ENCODE results near the gene FBLN7.
"Not testable (repeated sequence)": the region's sequence is repeated elsewhere in the genome, so short reads cannot be mapped to it uniquely, and the experiment has no call there.

FBLN7 gene

GRCh38 chr2:112187805-112188596 lies 49.8 kb downstream of the FBLN7 start:
- DNase-seq: peak; percentile 82

GRCh38 chr2:112189001-112189556 lies 50.9 kb downstream of the FBLN7 start:
- no peak for DNase-seq

DNA sequence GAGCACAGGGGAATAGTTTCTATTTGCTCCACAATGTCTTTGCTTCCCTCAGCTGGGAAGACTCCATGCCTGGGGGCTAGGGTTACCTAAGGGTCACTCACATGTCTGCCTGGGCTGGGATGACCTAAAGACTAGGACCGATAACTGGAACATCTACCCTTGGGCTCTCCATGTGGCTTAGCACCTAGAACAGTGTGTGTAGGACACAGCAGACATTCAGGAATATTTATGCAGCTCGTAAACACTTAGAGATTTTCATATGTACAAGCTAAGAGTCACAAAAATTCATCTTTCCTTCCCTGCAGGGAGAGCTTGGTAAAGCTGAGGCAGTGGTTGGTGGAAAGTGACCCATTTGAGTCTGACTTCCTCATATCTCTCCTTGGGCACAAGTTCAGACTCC lies 55.8 kb downstream of the FBLN7 start:
- DNase-seq: no peak

DNA sequence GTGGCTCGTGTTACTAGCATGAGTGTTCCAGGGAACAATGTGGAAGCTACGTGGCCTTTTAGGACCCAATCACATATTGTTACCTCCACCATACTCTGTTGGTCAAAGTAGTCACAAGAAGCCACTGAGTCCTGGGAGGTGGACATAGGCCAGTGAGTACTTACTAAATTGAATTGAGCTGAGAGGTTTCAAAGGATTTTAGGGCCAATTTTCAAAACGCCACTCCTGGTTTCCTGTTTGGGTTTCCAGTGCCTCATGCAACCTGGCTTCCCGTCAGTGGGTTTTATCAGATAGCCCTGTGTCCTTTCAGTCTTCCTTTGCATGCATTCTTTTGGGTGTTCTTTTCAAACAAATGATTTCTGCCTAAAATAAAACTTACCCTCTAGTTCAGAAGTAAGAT lies 56.3 kb downstream of the FBLN7 start:
- DNase-seq: no peak

DNA sequence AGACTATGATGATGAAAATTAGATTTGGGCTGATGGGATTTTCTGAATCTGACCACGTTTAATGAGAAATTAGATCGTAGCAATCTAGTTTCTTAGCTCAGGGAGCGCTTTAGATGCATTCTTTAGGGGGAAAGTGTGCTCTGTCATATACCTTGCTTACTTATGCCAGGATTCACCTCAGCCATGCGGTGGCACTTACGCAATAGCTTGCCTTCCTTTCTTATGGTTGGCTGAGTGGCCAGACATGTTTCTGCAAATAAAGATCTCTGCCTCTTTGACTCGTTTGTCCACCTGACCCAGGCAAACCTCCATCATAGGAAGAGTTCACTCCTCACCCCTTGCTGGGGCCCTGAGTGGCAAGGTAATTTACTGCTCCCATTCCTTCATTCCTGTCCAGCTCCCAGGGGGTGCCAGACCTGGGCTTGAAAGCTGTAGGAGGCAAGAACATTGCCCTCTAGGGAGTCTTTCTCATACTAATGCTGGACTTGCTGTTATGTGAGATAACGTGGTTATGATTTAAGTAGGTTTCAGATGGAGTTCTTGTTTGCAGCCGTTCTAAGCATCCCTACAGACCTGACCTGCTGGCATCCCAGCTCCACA lies 57.1 kb downstream of the FBLN7 start:
- no peak for DNase-seq

DNA sequence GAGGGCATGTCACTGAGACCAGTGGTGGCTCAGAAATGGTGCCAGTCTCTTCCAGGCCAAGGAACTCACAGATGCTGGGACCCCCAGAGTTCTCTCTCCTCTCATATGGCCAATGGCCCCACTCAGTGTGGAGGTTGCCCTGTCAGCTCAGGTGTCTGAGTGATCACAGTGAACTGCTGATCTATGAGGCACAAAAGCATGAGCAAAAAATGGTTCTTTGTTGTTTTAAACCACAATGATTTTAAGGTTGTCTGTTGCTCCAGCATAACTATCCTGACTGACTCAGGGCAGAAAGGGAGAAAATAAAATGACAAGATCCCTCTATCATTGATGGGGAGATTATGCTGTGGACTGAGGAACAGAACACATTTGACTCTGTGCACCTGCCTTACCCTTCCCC lies 57.8 kb downstream of the FBLN7 start:
- no peak for DNase-seq

DNA sequence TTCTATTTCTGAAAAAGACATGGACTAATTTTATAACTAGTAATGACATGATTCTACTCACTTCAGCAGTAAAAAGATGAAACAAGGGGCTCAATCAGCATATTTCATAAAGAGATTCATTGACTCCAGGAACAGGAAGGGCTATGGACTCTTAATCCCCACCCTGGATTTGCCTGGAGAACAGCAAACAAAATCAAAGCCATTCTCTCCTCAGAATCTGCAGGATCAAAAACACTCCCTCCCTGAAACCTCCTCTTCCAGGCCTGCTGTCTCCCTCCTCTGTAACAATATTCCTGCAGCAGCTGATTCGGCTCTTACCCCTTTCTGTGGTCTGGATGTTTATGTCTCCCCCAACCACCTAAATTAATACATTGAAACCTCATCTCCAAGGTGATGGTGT lies 59.7 kb downstream of the FBLN7 start:
- no peak for DNase-seq

DNA sequence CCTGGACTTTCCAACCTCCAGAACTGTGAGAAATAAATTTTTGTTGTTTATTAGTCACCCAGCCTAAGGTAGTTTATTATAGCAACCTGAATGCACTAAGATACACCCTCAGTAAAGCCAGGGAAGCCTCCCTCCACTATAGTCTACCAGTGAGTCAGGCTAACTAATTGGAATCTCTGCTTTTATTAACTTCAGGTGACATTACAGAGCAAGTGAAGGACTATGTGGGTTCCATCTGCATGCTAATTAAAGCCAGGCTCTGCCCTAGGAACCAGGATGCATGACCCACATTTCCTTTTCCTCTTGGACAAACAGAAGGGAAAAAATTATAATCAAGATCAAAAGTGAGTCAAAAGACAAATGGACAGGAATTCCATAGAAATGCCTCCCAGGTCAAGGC lies 60.6 kb downstream of the FBLN7 start:
- DNase-seq: no peak

- DNase-seq: no peak
These were observed 61.0 kb downstream of the FBLN7 start for GRCh38 chr2:112199188-112199587.

DNA sequence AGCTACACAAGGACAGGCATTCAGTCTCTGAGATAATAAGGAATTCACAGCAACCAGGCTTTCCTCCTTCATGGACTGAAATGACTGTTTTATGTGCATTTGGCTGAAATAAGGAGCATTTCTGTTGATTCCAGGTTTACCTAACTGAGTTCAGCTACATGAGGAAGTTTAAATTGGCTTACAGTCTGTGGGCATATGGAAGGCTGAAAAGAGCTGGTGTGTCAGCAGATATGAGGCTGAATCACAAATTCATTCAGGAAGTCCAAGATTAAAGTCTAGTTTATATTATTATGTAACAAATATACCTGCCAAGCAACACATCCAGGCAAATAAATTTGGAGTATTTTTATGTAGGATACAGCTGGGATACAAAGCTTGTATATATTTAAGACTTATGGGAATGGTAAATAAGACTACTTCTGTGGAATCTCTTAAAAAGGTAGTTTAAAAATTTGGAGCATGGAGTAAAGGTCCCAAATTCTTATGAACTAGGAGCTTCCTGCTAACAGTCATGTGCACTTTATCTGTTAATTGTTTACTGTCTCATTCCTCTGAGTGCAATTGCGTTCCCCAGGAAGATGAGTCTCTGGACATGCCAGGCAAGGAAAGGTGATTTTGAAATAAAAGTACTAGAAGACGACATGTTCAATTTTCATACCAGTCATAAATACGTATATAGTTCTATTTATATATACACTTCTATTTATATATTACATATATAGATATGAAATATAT lies 63.7 kb downstream of the FBLN7 start:
- DNase-seq: no peak

DNA sequence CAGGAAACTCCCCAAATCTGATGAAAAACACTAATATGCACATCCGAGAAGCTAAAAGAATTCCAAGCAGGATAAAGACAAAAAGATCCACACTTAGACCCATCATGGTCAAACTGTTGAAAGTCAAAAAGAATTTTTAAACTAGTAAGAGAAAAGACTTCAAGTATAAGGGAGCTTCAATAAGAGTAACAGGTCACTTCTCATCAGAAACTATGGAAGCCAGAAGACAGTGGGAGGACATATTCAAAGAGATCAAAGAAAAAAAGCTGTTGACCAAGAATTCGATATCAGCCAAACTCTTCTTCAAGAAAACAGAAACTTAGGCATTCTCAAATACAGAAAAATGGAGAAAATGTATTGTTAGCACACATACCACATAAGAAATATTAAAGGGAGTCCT lies 66.2 kb downstream of the FBLN7 start:
- no peak for DNase-seq

GRCh38 chr2:112207905-112208304 lies 69.7 kb downstream of the FBLN7 start:
- not testable (repeated sequence) for DNase-seq

DNA sequence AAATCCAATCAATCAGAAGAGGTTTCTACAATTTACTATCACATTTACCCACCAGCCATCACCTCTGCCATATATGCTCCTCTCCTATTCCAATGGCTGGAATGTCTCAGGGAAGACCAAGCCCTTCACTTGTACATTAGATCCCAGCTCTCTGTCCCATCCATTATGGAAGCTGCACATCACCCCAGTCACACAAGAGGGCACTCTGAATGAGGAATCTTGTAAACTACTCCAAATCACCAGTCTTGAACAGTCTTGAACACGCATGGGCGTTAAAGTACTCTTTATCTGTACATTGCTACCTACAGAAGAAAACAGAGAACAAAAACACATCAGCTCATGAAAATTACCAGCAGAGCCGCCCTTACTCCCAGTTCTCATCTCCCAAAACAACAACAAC lies 78.0 kb downstream of the FBLN7 start:
- no peak for DNase-seq

- no peak for DNase-seq
These were observed 79.7 kb downstream of the FBLN7 start for GRCh38 chr2:112217854-112218253.

DNA sequence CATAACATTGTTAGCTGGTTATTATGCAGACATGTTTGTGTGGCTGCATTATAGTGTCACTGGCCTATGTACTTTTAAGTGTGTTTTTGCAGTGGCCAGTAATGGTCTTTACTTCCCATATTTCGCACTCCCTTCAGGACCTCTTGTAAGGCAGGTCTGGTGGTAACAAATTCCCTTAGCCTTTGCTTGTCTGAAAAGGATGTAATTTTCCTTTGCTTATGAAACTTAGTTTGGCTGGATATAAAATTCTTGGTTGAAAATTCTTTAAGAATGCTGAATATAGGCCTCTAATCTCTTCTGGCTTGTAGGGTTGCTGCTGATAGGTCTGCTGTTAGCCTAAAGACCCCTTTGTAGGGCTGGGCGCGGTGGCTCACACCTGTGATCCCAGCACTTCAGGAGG lies 82.0 kb downstream of the FBLN7 start:
- DNase-seq: no peak

DNA sequence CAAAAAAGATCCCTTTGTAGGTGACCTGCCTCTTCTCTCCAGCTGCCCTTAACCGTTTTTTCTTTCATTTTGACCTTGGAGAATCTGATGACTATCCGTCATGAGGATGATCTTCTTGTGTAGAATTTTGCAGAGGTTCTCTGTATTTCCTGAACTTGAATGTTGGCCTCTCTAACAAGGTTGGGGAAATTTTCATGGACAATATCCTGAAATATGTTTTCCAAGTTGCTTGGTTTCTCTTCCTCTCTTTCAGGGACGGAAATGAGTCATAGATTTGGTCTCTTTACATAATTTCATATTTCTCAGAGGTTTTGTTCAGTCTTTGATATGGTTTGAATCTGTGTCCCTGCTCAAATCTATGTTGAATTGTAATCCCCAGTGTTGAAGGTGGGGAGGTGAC lies 82.6 kb downstream of the FBLN7 start:
- DNase-seq: no peak

- no peak for DNase-seq
These were observed 91.2 kb downstream of the FBLN7 start for GRCh38 chr2:112229348-112229747.

DNA sequence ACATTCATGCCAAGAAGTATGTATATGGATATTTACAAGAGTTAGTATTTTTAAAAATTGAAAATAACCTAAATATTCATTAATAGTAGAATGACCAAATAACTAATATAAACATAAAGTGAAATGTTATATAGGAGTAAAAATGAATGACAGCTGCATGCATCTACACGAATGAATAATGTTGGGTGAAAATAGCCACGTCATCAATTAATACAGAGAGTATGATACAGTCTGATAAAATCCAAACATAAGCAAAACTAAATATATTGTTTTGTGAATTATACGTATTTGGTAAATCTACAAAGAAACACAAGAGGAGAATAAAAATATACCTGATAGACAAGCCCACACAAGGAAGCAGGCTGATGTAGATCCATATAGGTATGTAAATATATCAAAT lies 92.2 kb downstream of the FBLN7 start:
- no peak for DNase-seq
